HG03442 (cell line): ENCODE results near the gene LILRB5.
"Not testable (repeated sequence)": the region's sequence is repeated elsewhere in the genome, so short reads cannot be mapped to it uniquely, and the experiment has no call there.

Experiments used
- ATAC-seq: cut with Tn5 transposase; IDR thresholded peaks from one replicate; pipeline ENCODE4 v1.9.1; 2021; ENCODE audit warnings: mild to moderate bottlenecking, moderate library complexity; ENCODE audit not compliant: unreplicated experiment

Gene LILRB5

GRCh38 chr19:54277111-54277615, 20.1 kb upstream of the LILRB5 start:
- ATAC-seq, result not testable (repeated sequence)

GRCh38 chr19:54275951-54276350, 18.9 kb upstream of the LILRB5 start:
- ATAC-seq, result no peak

DNA sequence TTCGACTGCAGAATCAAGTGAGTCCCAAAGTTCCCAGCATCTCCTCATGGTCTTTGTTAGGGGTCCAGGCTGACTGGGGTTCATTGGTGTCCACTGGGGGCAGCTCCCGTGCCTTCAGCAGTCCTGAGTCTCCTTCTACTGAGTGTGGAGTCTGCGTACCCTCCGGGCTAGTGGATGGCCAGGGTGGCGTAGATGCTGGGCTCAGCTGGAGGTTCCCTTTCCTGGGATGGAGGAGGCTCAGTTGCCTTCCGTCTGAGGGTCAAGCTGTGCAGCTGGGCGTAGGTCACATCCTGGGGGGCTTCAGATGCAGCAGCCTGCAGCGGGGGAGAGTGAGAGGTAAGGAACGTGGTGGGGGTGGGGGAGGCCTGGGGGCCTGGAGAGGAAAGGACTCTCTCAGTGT, 17.4 kb upstream of the LILRB5 start:
- not testable (repeated sequence) for ATAC-seq

- no peak for ATAC-seq
These were observed 16.7 kb upstream of the LILRB5 start for GRCh38 chr19:54273821-54274220.

DNA sequence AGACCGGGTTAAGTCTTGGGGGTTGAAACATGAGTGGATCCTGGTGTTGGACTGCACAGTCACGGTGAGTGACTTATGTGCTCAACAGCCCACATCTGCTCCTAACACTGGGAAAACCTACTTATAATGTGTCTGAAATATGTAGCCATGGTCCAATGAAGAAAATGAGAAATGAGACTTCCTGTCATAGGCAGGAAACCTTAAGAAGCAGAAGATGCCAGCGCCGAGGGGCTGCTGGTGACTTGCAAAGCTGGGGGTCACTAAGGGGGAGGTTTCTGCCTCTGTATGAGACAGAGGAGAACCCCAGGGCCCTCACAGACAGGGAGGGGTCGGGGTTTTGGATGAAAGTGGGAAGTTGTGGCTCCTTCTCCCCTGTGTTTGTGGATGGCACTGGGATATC, 15.1 kb upstream of the LILRB5 start:
- not testable (repeated sequence) for ATAC-seq

DNA sequence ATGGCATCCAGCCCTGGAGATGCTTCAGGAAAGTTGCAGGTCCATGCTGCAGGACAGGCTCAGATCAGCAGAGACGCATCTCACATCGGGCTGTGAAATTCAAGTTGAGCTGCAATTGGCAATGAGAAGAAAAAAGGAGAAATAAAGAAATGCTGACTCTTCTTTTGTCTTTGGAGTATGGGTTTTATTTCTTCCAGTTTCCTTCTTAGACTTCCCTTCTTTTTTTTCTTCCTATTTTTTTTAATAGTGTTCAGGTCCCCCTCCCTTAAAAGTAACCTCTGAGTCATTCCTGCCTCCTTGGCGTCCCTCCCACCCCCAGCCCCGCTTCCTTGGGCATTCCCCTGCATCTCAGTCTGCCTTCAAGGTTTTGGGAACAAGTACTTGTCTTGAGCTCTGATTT, 14.5 kb upstream of the LILRB5 start:
- ATAC-seq, result not testable (repeated sequence)

DNA sequence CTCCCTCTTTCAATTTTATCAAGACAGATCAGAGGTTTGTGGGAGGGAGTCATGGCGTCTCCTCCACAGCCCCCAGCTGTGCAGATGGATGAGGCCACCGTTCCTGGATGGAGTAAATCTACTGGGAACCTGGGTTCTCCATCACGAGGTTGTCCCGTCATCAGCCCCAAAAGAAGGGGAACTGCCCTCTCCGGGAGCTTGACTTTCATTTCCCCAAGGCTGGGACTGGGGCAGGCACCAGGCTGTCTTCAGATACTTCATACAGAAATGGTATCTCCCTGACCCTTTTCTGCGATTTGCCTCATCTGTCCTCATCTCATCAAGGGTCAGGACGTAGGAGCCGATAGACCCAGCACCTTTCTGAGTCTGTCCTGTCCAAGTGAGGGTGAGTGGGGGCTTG, 14.0 kb upstream of the LILRB5 start:
- ATAC-seq, result no peak

GRCh38 chr19:54268936-54269335, 11.9 kb upstream of the LILRB5 start:
- ATAC-seq, result no peak

- ATAC-seq, result no peak
These were observed 9.1 kb upstream of the LILRB5 start for GRCh38 chr19:54266133-54266532.

- ATAC-seq, result no peak
These were observed 5.4 kb upstream of the LILRB5 start for GRCh38 chr19:54262470-54262869.

DNA sequence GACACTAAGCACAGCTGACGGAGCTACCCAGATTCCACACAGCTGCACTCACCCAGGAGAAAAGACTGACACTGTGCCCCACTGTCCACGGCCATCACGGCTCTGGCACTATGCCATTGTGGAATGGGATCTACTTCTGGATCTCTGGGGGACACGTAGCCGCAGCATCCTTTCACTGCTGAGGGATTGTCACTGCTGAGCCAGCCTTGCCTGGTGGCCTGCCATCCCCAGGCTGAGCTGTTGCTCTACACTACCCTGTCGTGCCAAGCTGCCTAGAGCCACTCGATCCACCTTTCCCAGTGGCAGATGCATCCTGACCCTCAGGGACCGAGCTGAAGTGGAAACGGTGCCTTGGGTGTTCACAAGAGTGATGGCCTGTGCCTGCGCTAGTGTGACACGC, 5.0 kb upstream of the LILRB5 start:
- no peak for ATAC-seq

- no peak for ATAC-seq
These were observed 590 bp downstream of the LILRB5 start for GRCh38 chr19:54256250-54257115.

DNA sequence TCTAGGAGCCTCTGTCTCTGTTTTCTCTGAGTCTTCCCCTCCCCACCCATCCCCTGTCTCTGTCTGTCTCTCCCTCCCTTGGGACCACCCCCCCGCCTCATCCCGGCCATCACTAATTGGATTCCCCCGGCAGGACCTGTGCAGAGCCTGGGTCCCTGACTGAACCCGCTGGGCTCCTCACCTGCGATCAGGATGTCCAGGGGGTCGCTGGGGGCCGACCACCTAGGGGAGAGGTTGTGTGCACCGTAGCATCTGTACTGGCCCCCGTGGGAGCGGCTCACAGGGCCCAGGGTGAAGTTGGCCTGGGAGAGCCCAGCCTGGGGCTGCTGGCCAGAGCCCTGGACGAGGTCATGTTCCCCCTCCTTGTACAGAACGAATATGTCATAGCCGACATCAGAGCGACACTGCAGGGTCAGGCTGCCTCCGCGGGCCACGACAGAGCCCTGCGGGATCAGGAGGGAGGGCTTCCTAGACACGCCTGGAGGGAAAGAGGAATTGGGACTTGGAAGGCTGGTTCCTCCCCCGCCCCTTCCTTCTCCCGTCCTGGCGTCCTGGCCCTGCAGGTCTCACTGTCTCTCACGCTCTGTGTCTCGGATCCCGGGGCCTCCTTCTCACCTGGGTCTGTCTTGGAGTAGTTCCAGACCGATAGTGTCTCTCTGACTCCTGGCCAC, 1.8 kb downstream of the LILRB5 start:
- no peak for ATAC-seq

GRCh38 chr19:54254195-54254906, 2.7 kb downstream of the LILRB5 start:
- ATAC-seq, result no peak

DNA sequence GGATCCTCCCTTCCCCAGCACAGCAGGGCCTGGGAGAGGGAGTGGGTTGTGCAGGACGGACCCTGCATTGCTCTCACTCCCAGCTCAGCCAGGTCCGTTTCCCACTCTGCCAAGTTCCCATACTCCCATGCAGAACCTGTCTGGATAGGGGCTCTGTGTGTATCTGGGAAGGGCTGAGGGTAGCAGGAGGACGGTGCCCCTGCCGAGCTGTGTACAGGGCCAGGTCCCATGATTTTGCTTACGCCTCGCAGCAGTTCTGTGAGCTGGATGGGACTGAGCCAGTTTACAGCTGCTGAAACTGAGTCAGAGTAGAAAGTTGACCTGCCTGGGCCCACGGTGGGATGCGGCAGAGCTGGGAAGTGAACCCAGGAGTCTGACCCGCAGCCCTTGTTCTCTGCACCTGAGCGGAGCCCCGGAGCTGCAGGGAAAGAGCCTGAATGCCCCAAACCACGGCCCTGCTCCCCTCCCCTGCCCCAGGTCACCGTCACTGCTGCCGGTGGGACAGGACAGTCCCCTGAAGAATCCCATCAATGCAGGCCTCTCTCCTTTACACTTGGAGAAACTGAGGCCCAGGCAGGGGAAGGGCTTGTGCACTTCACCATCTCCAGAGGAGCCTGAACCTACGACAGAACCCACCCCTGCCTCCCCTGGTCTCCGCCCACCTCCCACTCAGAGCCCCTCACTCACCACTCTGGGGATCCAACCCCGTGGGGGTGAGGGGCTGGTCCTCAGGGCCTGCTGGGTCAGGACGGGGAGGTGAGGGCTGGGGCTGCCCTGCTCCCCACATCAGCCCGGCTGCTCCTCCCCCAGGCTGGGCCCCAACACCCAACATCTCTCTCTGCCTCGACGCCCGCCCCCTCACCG, 3.5 kb downstream of the LILRB5 start:
- ATAC-seq, result no peak

DNA sequence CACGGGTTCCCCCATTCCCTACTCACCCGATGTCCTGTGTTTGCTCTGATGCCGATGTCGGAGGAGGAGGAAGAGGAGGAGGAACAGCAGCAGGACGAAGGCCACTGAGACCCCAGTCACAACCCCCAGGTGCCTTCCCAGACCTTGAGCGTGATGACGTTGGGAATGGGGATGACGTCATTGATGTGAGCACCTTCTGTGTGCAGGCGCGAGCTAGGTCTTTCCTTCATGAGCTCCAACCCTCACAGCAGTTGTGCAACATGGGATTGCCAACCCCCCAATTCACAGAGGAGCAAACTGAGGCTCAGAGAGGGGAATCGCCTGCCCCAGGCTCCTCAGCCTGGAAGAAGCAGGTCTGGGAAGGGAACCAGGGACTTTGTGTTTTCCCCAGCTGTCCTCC, 4.2 kb downstream of the LILRB5 start:
- ATAC-seq, result no peak

DNA sequence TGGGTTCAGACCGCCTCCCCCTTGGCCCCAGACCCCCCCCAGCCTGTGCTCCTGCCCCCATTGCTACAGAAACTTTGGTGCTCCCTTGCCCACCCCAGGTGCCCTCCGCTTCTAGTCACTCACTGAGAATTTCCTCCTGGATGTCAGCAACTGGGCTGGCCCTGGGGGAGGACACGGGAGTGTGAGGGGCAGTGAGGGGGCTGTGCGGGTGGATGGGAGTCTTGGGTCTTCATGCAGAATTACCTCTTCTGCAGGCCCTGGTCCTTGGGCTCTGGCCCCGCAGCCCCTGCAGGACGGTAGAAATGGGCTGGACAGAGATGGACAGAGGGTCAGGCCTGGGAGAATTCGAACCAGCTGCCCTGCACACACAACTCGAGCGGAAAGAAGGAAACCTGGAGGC, 4.8 kb downstream of the LILRB5 start:
- ATAC-seq, result no peak

- ATAC-seq, result no peak
These were observed 9.0 kb downstream of the LILRB5 start for GRCh38 chr19:54248016-54248601.

GRCh38 chr19:54247106-54247930, 9.8 kb downstream of the LILRB5 start:
- no peak for ATAC-seq
